ENCODE data around the gene UST. TPM values are rescaled to one million over a fixed set of nuclear protein-coding genes. Genes with fewer than 3 reads are reported as not detected.

Gene UST
- total RNA-seq, 2 donors from 2014 or later = 1.1 to 2.7 TPM

DNA sequence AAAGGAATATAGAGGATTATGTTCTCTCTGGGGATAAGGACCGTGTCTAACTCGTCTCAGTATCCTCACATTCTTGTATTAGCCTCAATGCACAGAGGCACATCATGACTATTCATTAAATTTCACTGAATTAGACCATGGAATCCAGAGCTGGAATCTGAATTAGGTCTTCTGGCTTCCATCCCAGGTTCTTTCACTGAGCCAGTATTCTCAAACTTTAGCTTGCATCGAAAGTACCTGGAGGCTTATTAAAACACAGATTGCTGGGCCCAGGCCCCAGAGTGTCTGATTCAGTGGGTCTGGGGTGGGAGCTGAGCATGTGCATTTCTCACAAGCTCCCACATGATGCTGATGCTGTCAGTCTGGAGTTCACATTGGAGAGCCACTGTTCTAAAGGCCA, 142.0 kb downstream of the UST start:
- intact Hi-C loops (cut with DNase I) = no loop called here
- no peak overlapping the region for H3K9ac ChIP-seq (ENCODE audit: low read depth in 2 of 2, low read length in 2 of 2)
- no peaks in the 10 kb centered on the region for H3K4me1 ChIP-seq
- no peak overlapping the region for H3K27ac ChIP-seq
- no peak for DNase-seq
- no peaks in the 10 kb centered on the region for H3K36me3 ChIP-seq
- H3K9me3 ChIP-seq = no peaks in the 10 kb centered on the region
- TF ChIP-seq, protein P1, sequence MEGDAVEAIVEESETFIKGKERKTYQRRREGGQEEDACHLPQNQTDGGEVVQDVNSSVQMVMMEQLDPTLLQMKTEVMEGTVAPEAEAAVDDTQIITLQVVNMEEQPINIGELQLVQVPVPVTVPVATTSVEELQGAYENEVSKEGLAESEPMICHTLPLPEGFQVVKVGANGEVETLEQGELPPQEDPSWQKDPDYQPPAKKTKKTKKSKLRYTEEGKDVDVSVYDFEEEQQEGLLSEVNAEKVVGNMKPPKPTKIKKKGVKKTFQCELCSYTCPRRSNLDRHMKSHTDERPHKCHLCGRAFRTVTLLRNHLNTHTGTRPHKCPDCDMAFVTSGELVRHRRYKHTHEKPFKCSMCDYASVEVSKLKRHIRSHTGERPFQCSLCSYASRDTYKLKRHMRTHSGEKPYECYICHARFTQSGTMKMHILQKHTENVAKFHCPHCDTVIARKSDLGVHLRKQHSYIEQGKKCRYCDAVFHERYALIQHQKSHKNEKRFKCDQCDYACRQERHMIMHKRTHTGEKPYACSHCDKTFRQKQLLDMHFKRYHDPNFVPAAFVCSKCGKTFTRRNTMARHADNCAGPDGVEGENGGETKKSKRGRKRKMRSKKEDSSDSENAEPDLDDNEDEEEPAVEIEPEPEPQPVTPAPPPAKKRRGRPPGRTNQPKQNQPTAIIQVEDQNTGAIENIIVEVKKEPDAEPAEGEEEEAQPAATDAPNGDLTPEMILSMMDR (IDR thresholded peaks at IDR 0.05) = no peak
- H3K27me3 ChIP-seq = no peaks in the 10 kb centered on the region
- no peak overlapping the region for H3K4me3 ChIP-seq

- TF ChIP-seq, protein P1 (IDR thresholded peaks at IDR 0.05) = no peak
- intact Hi-C loops (cut with DNase I) = no loop called here
- Histone ChIP-seq H3K27me3 (no peaks in the 10 kb centered on the region), H3K4me3 (no peak overlapping the region), H3K36me3 (no peaks in the 10 kb centered on the region), H3K9me3 (no peaks in the 10 kb centered on the region), H3K4me1 (no peaks in the 10 kb centered on the region), H3K9ac (ENCODE audit: low read depth in 2 of 2, low read length in 2 of 2) (no peak overlapping the region), H3K27ac (no peak overlapping the region)
- DNase-seq = no peak
These were observed 143.3 kb downstream of the UST start for GRCh38 chr6:148890096-148890495.

- H3K4me3 ChIP-seq = no peak overlapping the region
- H3K4me1 ChIP-seq = no peaks in the 10 kb centered on the region
- intact Hi-C loops (cut with DNase I) = no loop called here
- H3K9ac ChIP-seq (ENCODE audit: low read depth in 2 of 2, low read length in 2 of 2) = no peak overlapping the region
- H3K27me3 ChIP-seq = no peaks in the 10 kb centered on the region
- no peaks in the 10 kb centered on the region for H3K9me3 ChIP-seq
- H3K36me3 ChIP-seq = no peaks in the 10 kb centered on the region
- TF ChIP-seq, protein P1 (IDR thresholded peaks at IDR 0.05) = no peak
- no peak overlapping the region for H3K27ac ChIP-seq
- DNase-seq = no peak
These were observed 144.0 kb downstream of the UST start for GRCh38 chr6:148890652-148891404.

DNA sequence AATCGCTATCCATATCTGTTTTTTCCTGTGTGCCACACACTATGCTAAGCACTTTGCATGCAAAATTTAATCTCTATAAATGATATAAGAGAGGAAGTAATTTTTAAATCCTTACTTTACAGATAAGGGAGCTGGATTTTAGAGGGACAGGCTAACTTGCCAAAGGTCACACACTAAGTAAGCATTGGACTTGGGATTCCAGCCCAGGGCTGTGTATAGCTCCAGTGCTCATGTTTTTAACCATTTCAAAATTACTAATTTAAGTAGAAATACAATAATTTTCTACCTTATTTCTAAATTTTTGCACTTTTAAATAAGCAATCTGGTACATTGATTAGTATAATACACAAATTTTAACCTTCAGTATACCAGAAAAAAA, 144.6 kb downstream of the UST start:
- intact Hi-C loops (cut with DNase I) = no loop called here
- Histone ChIP-seq H3K27me3 (no peaks in the 10 kb centered on the region), H3K4me3 (no peak overlapping the region), H3K4me1 (no peaks in the 10 kb centered on the region), H3K9ac (ENCODE audit: low read depth in 2 of 2, low read length in 2 of 2) (no peak overlapping the region), H3K36me3 (no peaks in the 10 kb centered on the region), H3K27ac (no peak overlapping the region), H3K9me3 (no peaks in the 10 kb centered on the region)
- DNase-seq = no peak
- TF ChIP-seq, protein P1 (IDR thresholded peaks at IDR 0.05) = no peak

GRCh38 chr6:148892247-148892646, 145.4 kb downstream of the UST start:
- H3K9me3 ChIP-seq = no peaks in the 10 kb centered on the region
- no peaks in the 10 kb centered on the region for H3K36me3 ChIP-seq
- H3K4me1 ChIP-seq = no peaks in the 10 kb centered on the region
- TF ChIP-seq, protein P1 (IDR thresholded peaks at IDR 0.05) = no peak
- H3K4me3 ChIP-seq = no peak overlapping the region
- H3K27ac ChIP-seq = no peak overlapping the region
- no peak overlapping the region for H3K9ac ChIP-seq (ENCODE audit: low read depth in 2 of 2, low read length in 2 of 2)
- no peak for DNase-seq
- no peaks in the 10 kb centered on the region for H3K27me3 ChIP-seq
- intact Hi-C loops (cut with DNase I) = no loop called here
